ENCODE results near the gene KIAA1328.
A peak's percentile ranks its signal among the peaks of the same experiment; 100 is the strongest.

Gene KIAA1328

GRCh38 chr18:37084912-37085311 is 256.0 kb downstream of the KIAA1328 start:
- no peak overlapping the region for H3K4me3 Mint-ChIP-seq

GRCh38 chr18:37085362-37085761 is 256.4 kb downstream of the KIAA1328 start:
- TF ChIP-seq CTCF (IDR thresholded peaks at IDR 0.05; ENCODE audit: unreplicated experiment in 3 of 3), result no peak
- H3K27ac Mint-ChIP-seq, result no peak overlapping the region
- H3K36me3 Mint-ChIP-seq (ENCODE audit: low read depth), result no peaks in the 10 kb centered on the region
- no peaks in the 10 kb centered on the region for H3K9me3 Mint-ChIP-seq
- H3K4me3 Mint-ChIP-seq, result no peak overlapping the region
- no peaks in the 10 kb centered on the region for H3K4me1 Mint-ChIP-seq
- H3K27me3 Mint-ChIP-seq (ENCODE audit: low read depth), result no peaks in the 10 kb centered on the region

More at GRCh38 chr18:37084912-37085311, 256.0 kb downstream of the KIAA1328 start:
- Mint-ChIP-seq H3K4me1 (no peaks in the 10 kb centered on the region), H3K27me3 (ENCODE audit: low read depth) (no peaks in the 10 kb centered on the region), H3K9me3 (no peaks in the 10 kb centered on the region), H3K36me3 (ENCODE audit: low read depth) (no peaks in the 10 kb centered on the region), H3K27ac (no peak overlapping the region)
- TF ChIP-seq CTCF (IDR thresholded peaks at IDR 0.05; ENCODE audit: unreplicated experiment in 3 of 3), result no peak

- Mint-ChIP-seq H3K36me3 (ENCODE audit: low read depth) (peaks cover 11% of the 10 kb centered on the region), H3K27ac (no peak overlapping the region), H3K4me1 (no peaks in the 10 kb centered on the region), H3K4me3 (no peak overlapping the region), H3K9me3 (peaks cover 17% of the 10 kb centered on the region), H3K27me3 (ENCODE audit: low read depth) (no peaks in the 10 kb centered on the region)
- no peak for TF ChIP-seq CTCF (IDR thresholded peaks at IDR 0.05; ENCODE audit: unreplicated experiment in 3 of 3)
These were observed 279.0 kb downstream of the KIAA1328 start for GRCh38 chr18:37107748-37108522.

GRCh38 chr18:37122877-37123276 is 293.9 kb downstream of the KIAA1328 start:
- no peak overlapping the region for H3K4me3 Mint-ChIP-seq
- H3K9me3 Mint-ChIP-seq, result peaks cover 3% of the 10 kb centered on the region
- H3K27me3 Mint-ChIP-seq (ENCODE audit: low read depth), result no peaks in the 10 kb centered on the region
- peak overlapping the region in 1 of 3 experiments; percentile 54 for H3K27ac Mint-ChIP-seq
- no peaks in the 10 kb centered on the region for H3K36me3 Mint-ChIP-seq (ENCODE audit: low read depth)
- TF ChIP-seq CTCF (IDR thresholded peaks at IDR 0.05; ENCODE audit: unreplicated experiment in 3 of 3), result no peak
- no peaks in the 10 kb centered on the region for H3K4me1 Mint-ChIP-seq

GRCh38 chr18:37124516-37124915 is 295.6 kb downstream of the KIAA1328 start:
- TF ChIP-seq CTCF (IDR thresholded peaks at IDR 0.05; ENCODE audit: unreplicated experiment in 3 of 3), result no peak

GRCh38 chr18:37135177-37135576 is 306.2 kb downstream of the KIAA1328 start:
- Mint-ChIP-seq H3K27ac (no peak overlapping the region), H3K4me1 (no peaks in the 10 kb centered on the region), H3K27me3 (ENCODE audit: low read depth) (no peaks in the 10 kb centered on the region), H3K36me3 (ENCODE audit: low read depth) (peaks cover 4% of the 10 kb centered on the region), H3K9me3 (peaks cover 11% of the 10 kb centered on the region), H3K4me3 (no peak overlapping the region)
- no peak for TF ChIP-seq CTCF (IDR thresholded peaks at IDR 0.05; ENCODE audit: unreplicated experiment in 3 of 3)

More at GRCh38 chr18:37124516-37124915, 295.6 kb downstream of the KIAA1328 start:
- Mint-ChIP-seq H3K9me3 (no peaks in the 10 kb centered on the region), H3K36me3 (ENCODE audit: low read depth) (no peaks in the 10 kb centered on the region), H3K27me3 (ENCODE audit: low read depth) (no peaks in the 10 kb centered on the region), H3K4me3 (no peak overlapping the region), H3K4me1 (no peaks in the 10 kb centered on the region), H3K27ac (peak overlapping the region in 1 of 3 experiments; percentile 30)
